GM12878 (cell line): ENCODE results near the gene CLEC20A. TPM values are rescaled to one million over a fixed set of nuclear protein-coding genes. Genes with fewer than 3 reads are reported as not detected.

Experiments used
- ATAC-seq: fragments of 200-7000 bp; cut with Tn5 transposase; 3 replicates; pipeline ENCODE4 v1.9.1; 2020; ENCODE audit warnings: mild to moderate bottlenecking, moderate library complexity
- BruUV-seq: library from RNA; stranded (reverse); fragments of 400-500 nt; replicated peaks from 2 replicates; lab custom pipeline; 2021; lab: Mats Ljungman, UMichigan
- CTCF ChIA-PET: fragments of 300-600 bp; sonication (Branson Sonifier 250); formaldehyde crosslinking; extraction: SDS; loops from one replicate; lab custom pipeline; 2021; ENCODE audit warnings: inconsistent platforms; lab: Yijun Ruan, JAX
- POLR2A ChIA-PET: fragments of 350-600 bp; formaldehyde crosslinking; extraction: SDS; loops from one replicate; lab custom pipeline; 2021; ENCODE audit warnings: inconsistent platforms; lab: Charles Lee
- RAD21 ChIA-PET: fragments of 300-600 bp; sonication (Branson Sonifier 250); formaldehyde crosslinking; loops from one replicate; lab custom pipeline; 2023; ENCODE audit warnings: antibody characterized with exemption; ENCODE audit not compliant: unreplicated experiment; lab: Charles Lee
- SMC1A ChIA-PET: fragments of 300-600 bp; sonication (Branson Sonifier 250); formaldehyde crosslinking; loops from one replicate; lab custom pipeline; 2023; ENCODE audit not compliant: unreplicated experiment, uncharacterized antibody; lab: Charles Lee
- DNase-seq: peaks from one replicate; pipeline ENCODE4 v3.0.0-alpha.2; 2011; ENCODE audit warnings: low read depth, low spot score
- FAIRE-seq: peaks from 3 replicates; lab custom pipeline; 2011; peaks lifted over from hg19 to GRCh38; lab: Jason Lieb, UNC
- H2AFZ ChIP-seq: 2 replicates; pipeline ENCODE4 v1.6.0; 2011; ENCODE audit warnings: low read depth, low read length, control low read depth; ENCODE audit not compliant: control insufficient read depth
- H3K27ac ChIP-seq: 2 replicates; pipeline ENCODE4 v1.5.1; 2011; ENCODE audit warnings: control low read depth; ENCODE audit not compliant: control insufficient read depth, insufficient read depth
- H3K27me3 ChIP-seq, 2 experiments: replicated peaks in 1 of 2; 2 replicates each; pipeline versions ENCODE4 v1.6.0 to v1.6.1; 2011; ENCODE audit warnings: low read length in 1 of 2; ENCODE audit not compliant: control insufficient read depth in 2 of 2, insufficient read depth in 2 of 2
- H3K36me3 ChIP-seq, 2 experiments: 2 replicates each; pipeline ENCODE4 v1.5.1; 2011; ENCODE audit warnings: low read length in 1 of 2; ENCODE audit not compliant: control insufficient read depth in 2 of 2, insufficient read depth in 2 of 2
- H3K4me1 ChIP-seq: 2 replicates; pipeline ENCODE4 v1.6.1; 2011; ENCODE audit warnings: mild to moderate bottlenecking, low read length, moderate library complexity, mixed read lengths; ENCODE audit not compliant: control insufficient read depth, insufficient read depth
- H3K4me2 ChIP-seq: 2 replicates; pipeline ENCODE4 v1.6.0; 2011; ENCODE audit warnings: control low read depth; ENCODE audit not compliant: control insufficient read depth, insufficient read depth
- H3K4me3 ChIP-seq: fragments of 200-600 bp; sonication (generic); 2 replicates; pipeline ENCODE4 v1.5.1; 2016
- H3K79me2 ChIP-seq: 2 replicates; pipeline ENCODE4 v1.6.0; 2011; ENCODE audit warnings: low read length; ENCODE audit not compliant: control insufficient read depth, insufficient read depth
- H3K9ac ChIP-seq: 2 replicates; pipeline ENCODE4 v1.8.0; 2011; ENCODE audit warnings: low read length, control low read depth, mixed read lengths; ENCODE audit not compliant: control insufficient read depth, insufficient read depth
- H3K9me3 ChIP-seq: replicated peaks from 3 replicates; pipeline ENCODE4 v1.5.1; 2011; ENCODE audit warnings: mild to moderate bottlenecking, low read length; ENCODE audit not compliant: control insufficient read depth, insufficient read depth
- H4K20me1 ChIP-seq: 2 replicates; pipeline ENCODE4 v1.6.0; 2011; ENCODE audit not compliant: control insufficient read depth, insufficient read depth
- RAD21 ChIP-seq: IDR thresholded peaks from 2 replicates; pipeline ENCODE4 v1.6.1; 2011; ENCODE audit warnings: mild to moderate bottlenecking, low read depth, low read length, moderate library complexity; ENCODE audit not compliant: insufficient read depth
- SMC3 ChIP-seq: IDR thresholded peaks from 2 replicates; pipeline ENCODE4 v1.6.1; 2011; ENCODE audit warnings: low read length, improper control_type of control experiment, borderline replicate concordance
- YY1 ChIP-seq: IDR thresholded peaks from 2 replicates; pipeline ENCODE4 v1.6.1; 2011; ENCODE audit warnings: low read depth, mild to moderate bottlenecking, low read length
- ZSCAN29 ChIP-seq: fragments of 450-650 bp; IDR thresholded peaks from 2 replicates; pipeline ENCODE4 v1.6.1; 2017; ENCODE audit warnings: mild to moderate bottlenecking, moderate library complexity
- WGBS: methylation state at CpG from one replicate; pipeline ENCODE4 v1.1.6; 2016; ENCODE audit warnings: low lambda C conversion rate; ENCODE audit not compliant: insufficient replicate concordance, insufficient coverage; ENCODE audit errors: missing lambda C conversion rate; 5-methylcytosine and 5-hydroxymethylcytosine counted together
- in situ Hi-C: fragments of 300-500 bp; cut with MboI; formaldehyde crosslinking; loops from 9 replicates; pipeline ENCODE4 v1.14.3; 2018; ENCODE audit warnings: mixed read lengths
- intact Hi-C: fragments of 100-400 bp; cut with micrococcal nuclease; formaldehyde crosslinking; loops from one replicate; pipeline ENCODE4 v1.14.2; 2022; ENCODE audit not compliant: unreplicated experiment
- polyA plus RNA-seq, 11 experiments: library from polyadenylated mRNA; depleted of rRNA in 4 of 11; unstranded in 6 of 11; stranded (reverse) in 5 of 11; fragments of >200 nt; fragmentation: Nextera tagmentation in 4 of 11; fragmentation: Illumina TruSeq in 1 of 11; extraction: Ambion mirVana in 4 of 11; extraction: Trizol in 1 of 11; gene quantifications; 1 replicate in 1 of 11; 2 replicates in 10 of 11; pipeline versions ENCODE4 v1.2.1 to v1.2.3, GENCODE V29; 2011 to 2016; ENCODE audit warnings: inconsistent platforms in 2 of 11, missing spikeins in 2 of 11, low read depth in 1 of 11
- total RNA-seq, 4 experiments: library from RNA; depleted of rRNA in 3 of 4; stranded (reverse); fragments of >200 nt in 3 of 4; fragmentation: Illumina TruSeq in 1 of 4; extraction: Trizol in 1 of 4; gene quantifications; 2 replicates each; pipeline versions ENCODE4 v1.2.1 to v1.2.3, GENCODE V29; 2013 to 2021
- TF ChIP-seq, protein P1 (sequence below): IDR thresholded peaks from 2 replicates; pipeline ENCODE4 v1.6.1; 2011; ENCODE audit warnings: low read depth, low read length, improper control_type of control experiment, borderline replicate concordance
- TF ChIP-seq, protein P2 (sequence below), 3 experiments: IDR thresholded peaks in 2 of 3; conservative IDR thresholded peaks in 1 of 3; 2 replicates each; pipeline ENCODE4 v1.5.1; 2011; ENCODE audit warnings: low read depth in 3 of 3, low read length in 3 of 3, mild to moderate bottlenecking in 3 of 3, control low read depth in 2 of 3, moderate library complexity in 2 of 3, inconsistent platforms in 1 of 3, mixed read lengths in 1 of 3; ENCODE audit not compliant: control insufficient read depth in 2 of 3, insufficient read depth in 1 of 3; ENCODE audit errors: extremely low read depth in 1 of 3

The CLEC20A gene
- total and polyA plus RNA-seq, 10 of the 15 experiments (the other 5 are each of a cell fraction or from before 2014, with no cell fraction given), result not detected

DNA sequence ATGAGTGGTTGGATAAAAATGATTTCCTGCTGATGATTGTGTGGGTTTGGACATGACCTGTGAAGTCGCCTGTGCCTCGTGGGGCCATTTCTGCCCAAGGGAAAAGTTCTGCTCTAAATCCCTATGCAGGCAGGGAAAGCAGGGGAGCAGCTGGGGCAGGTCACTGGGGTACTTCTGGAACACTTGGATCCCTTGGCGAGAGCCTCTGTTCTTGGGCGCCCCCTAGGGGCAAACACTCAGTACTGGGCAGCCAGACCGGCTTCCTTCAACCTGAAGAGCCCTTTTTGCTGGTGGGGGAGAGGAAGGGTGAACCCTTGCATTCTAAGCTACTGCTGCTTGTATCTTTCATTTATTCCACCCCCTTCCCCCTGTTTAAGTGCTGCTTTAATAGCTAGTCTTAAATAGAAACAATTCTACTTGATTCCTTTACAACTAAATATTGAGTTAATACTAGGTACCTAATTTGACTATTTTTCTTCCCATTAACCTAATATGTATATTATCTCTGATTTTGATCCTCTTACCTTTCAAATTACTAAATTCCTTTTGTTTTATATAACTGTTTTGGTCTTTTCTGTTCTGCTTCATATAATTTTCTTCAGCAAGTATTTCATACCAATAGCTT, 5.1 kb upstream of the CLEC20A start:
- Histone ChIP-seq H3K4me2 (no peak overlapping the region), H4K20me1 (no peaks in the 10 kb centered on the region), H3K9me3 (no peaks in the 10 kb centered on the region), H3K9ac (no peak overlapping the region), H3K79me2 (no peaks in the 10 kb centered on the region), H2AFZ (no peak overlapping the region), H3K27me3 (no peaks in the 10 kb centered on the region), H3K36me3 (no peaks in the 10 kb centered on the region), H3K4me1 (no peaks in the 10 kb centered on the region), H3K27ac (no peak overlapping the region), H3K4me3 (no peak overlapping the region)
- WGBS, result 0% methylated on average over 5 of the region's 5 CpGs
- BruUV-seq, result no TSS peak
- ChIA-PET POLR2A (no interaction called here), SMC1A (interaction anchor here (0.6 to 7.4 kb wide), 9 partner anchors 10 to 503 kb away, joined by 3 to 73 read pairs (median 4); no protein-coding TSS in a partner anchor), CTCF (interaction anchor here (0.6 to 11.2 kb wide), 46 partner anchors 9 to 909 kb away, joined by 3 to 187 read pairs (median 4); partner anchors contain the start of gene TEX35), RAD21 (interaction anchor here (1.1 to 3.2 kb wide), 6 partner anchors 26 to 191 kb away, joined by 3 to 19 read pairs (median 5); no protein-coding TSS in a partner anchor)
- intact Hi-C loops, result loop anchor here (1.0 kb wide), 2 partner anchors 140 to 192 kb away; no protein-coding TSS in a partner anchor
- peak; percentile 73 for TF ChIP-seq SMC3
- TF ChIP-seq ZSCAN29, result no peak
- peak; percentile 63 for TF ChIP-seq RAD21
- TF ChIP-seq, protein P1, sequence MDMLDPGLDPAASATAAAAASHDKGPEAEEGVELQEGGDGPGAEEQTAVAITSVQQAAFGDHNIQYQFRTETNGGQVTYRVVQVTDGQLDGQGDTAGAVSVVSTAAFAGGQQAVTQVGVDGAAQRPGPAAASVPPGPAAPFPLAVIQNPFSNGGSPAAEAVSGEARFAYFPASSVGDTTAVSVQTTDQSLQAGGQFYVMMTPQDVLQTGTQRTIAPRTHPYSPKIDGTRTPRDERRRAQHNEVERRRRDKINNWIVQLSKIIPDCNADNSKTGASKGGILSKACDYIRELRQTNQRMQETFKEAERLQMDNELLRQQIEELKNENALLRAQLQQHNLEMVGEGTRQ, result no peak
- TF ChIP-seq, protein P2, sequence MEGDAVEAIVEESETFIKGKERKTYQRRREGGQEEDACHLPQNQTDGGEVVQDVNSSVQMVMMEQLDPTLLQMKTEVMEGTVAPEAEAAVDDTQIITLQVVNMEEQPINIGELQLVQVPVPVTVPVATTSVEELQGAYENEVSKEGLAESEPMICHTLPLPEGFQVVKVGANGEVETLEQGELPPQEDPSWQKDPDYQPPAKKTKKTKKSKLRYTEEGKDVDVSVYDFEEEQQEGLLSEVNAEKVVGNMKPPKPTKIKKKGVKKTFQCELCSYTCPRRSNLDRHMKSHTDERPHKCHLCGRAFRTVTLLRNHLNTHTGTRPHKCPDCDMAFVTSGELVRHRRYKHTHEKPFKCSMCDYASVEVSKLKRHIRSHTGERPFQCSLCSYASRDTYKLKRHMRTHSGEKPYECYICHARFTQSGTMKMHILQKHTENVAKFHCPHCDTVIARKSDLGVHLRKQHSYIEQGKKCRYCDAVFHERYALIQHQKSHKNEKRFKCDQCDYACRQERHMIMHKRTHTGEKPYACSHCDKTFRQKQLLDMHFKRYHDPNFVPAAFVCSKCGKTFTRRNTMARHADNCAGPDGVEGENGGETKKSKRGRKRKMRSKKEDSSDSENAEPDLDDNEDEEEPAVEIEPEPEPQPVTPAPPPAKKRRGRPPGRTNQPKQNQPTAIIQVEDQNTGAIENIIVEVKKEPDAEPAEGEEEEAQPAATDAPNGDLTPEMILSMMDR (IDR thresholded peaks at IDR 0.05 in 2 of 3, conservative IDR thresholded peaks at IDR 0.05 in 1 of 3; ENCODE audit: control insufficient read depth in 2 of 3, extremely low read depth in 1 of 3, insufficient read depth in 1 of 3, low read depth in 3 of 3, low read length in 3 of 3), result peak; percentile 81 to 96 (median 91)
- TF ChIP-seq YY1, result peak; percentile 45; the same call in 1 of the 2 replicates
- ATAC-seq, result peak; percentile 94
- in situ Hi-C loops, result loop anchor here (5.0 kb wide), 1 partner anchor 190 kb away; no protein-coding TSS in a partner anchor
- peak; percentile 1 for DNase-seq
- FAIRE-seq, result peak; percentile 41
